PC-3 (cell line): ENCODE results near the gene DCHS1. TPM values are rescaled to one million over a fixed set of nuclear protein-coding genes. Genes with fewer than 3 reads are reported as not detected.
A peak's percentile ranks its signal among the peaks of the same experiment; 100 is the strongest.
"Not testable (repeated sequence)": the region's sequence is repeated elsewhere in the genome, so short reads cannot be mapped to it uniquely, and the experiment has no call there.

Experiments used
- ATAC-seq: fragments of 200-7000 bp; cut with Tn5 transposase; 2 replicates; pipeline ENCODE4 v1.9.1; 2020; ENCODE audit warnings: mild to moderate bottlenecking, moderate library complexity
- BruUV-seq: library from RNA; stranded (reverse); fragments of 400-500 nt; replicated peaks from 2 replicates; lab custom pipeline; 2021; lab: Mats Ljungman, UMichigan
- CTCF ChIA-PET: fragments of 300-600 bp; sonication (Branson Sonifier 250); formaldehyde crosslinking; loops from one replicate; lab custom pipeline; 2022; ENCODE audit warnings: antibody characterized with exemption; lab: Charles Lee
- POLR2A ChIA-PET: fragments of 300-600 bp; sonication (Branson Sonifier 250); formaldehyde crosslinking; loops from one replicate; lab custom pipeline; 2022; ENCODE audit warnings: antibody characterized with exemption; ENCODE audit not compliant: unreplicated experiment; lab: Charles Lee
- DNase-seq: peaks from one replicate; pipeline ENCODE4 v3.0.0-alpha.2; 2015
- H2AFZ ChIP-seq: fragments of 300-600 bp; sonication (generic); 2 replicates; pipeline ENCODE4 v1.6.0; 2016; ENCODE audit warnings: antibody characterized with exemption, low read length
- H3F3A ChIP-seq: fragments of 300-600 bp; sonication (generic); one replicate; pipeline ENCODE4 v1.6.0; 2017; ENCODE audit warnings: antibody characterized with exemption, low read length, control low read depth, mild to moderate bottlenecking; ENCODE audit not compliant: unreplicated experiment
- H3K27ac ChIP-seq: fragments of 300-600 bp; sonication (generic); 2 replicates; pipeline ENCODE4 v1.5.1; 2016; ENCODE audit warnings: mild to moderate bottlenecking, low read length
- H3K27me3 ChIP-seq: fragments of 300-600 bp; sonication (generic); 2 replicates; pipeline ENCODE4 v1.6.1; 2016; ENCODE audit warnings: low read length, mixed read lengths
- H3K36me3 ChIP-seq: fragments of 300-600 bp; sonication (generic); 2 replicates; pipeline ENCODE4 v1.6.1; 2016; ENCODE audit warnings: low read depth, mixed run types, low read length, mixed read lengths
- H3K4me1 ChIP-seq: fragments of 300-600 bp; sonication (generic); 2 replicates; pipeline ENCODE4 v1.5.1; 2016; ENCODE audit warnings: low read length; ENCODE audit not compliant: insufficient read depth
- H3K4me2 ChIP-seq: fragments of 300-600 bp; sonication (generic); 2 replicates; pipeline ENCODE4 v1.6.0; 2016; ENCODE audit warnings: low read length
- H3K4me3 ChIP-seq: fragments of 300-600 bp; sonication (generic); 2 replicates; pipeline ENCODE4 v1.5.1; 2016; ENCODE audit warnings: mild to moderate bottlenecking, low read length, mixed read lengths
- H3K79me2 ChIP-seq: fragments of 300-600 bp; sonication (generic); 2 replicates; pipeline ENCODE4 v1.6.1; 2017; ENCODE audit warnings: low read length, mixed read lengths
- H3K9ac ChIP-seq: fragments of 300-600 bp; sonication (generic); 2 replicates; pipeline ENCODE4 v1.6.0; 2016; ENCODE audit warnings: mild to moderate bottlenecking, low read length
- H3K9me2 ChIP-seq: fragments of 300-600 bp; sonication (generic); replicated peaks from 2 replicates; pipeline ENCODE4 v1.6.1; 2016; ENCODE audit warnings: mixed run types, low read length, mixed read lengths
- H3K9me3 ChIP-seq: fragments of 300-600 bp; sonication (generic); 2 replicates; pipeline ENCODE4 v1.6.1; 2016; ENCODE audit warnings: low read length, mixed read lengths
- H4K20me1 ChIP-seq: fragments of 300-600 bp; sonication (generic); 2 replicates; pipeline ENCODE4 v1.6.1; 2016; ENCODE audit warnings: low read length, mixed read lengths
- EZH2 ChIP-seq: fragments of 300-600 bp; sonication (generic); IDR thresholded peaks from one replicate; pipeline ENCODE4 v1.6.1; 2017; ENCODE audit warnings: antibody characterized with exemption, mild to moderate bottlenecking, low read length; ENCODE audit not compliant: unreplicated experiment
- EZH2phosphoT487 ChIP-seq: fragments of 300-600 bp; sonication (generic); IDR thresholded peaks from 2 replicates; pipeline ENCODE4 v1.6.1; 2018; ENCODE audit warnings: mild to moderate bottlenecking, antibody characterized with exemption, low read length, borderline replicate concordance
- intact Hi-C: fragments of 100-400 bp; cut with micrococcal nuclease; formaldehyde crosslinking; loops from 2 replicates; pipeline ENCODE4 v1.9.0; 2023
- total RNA-seq: library from RNA; depleted of rRNA; stranded (reverse); fragments of >200 nt; gene quantifications from 2 replicates; pipeline ENCODE4 v1.2.3, GENCODE V29; 2014
- TF ChIP-seq, protein P1 (sequence below): fragments of 300-600 bp; sonication (generic); conservative IDR thresholded peaks from 2 replicates; pipeline ENCODE4 v1.5.1; 2017; ENCODE audit warnings: antibody characterized with exemption, low read depth, mild to moderate bottlenecking, low read length

The DCHS1 gene
- total RNA-seq, 1 experiment from 2014 or later = under 0.01 TPM

DNA sequence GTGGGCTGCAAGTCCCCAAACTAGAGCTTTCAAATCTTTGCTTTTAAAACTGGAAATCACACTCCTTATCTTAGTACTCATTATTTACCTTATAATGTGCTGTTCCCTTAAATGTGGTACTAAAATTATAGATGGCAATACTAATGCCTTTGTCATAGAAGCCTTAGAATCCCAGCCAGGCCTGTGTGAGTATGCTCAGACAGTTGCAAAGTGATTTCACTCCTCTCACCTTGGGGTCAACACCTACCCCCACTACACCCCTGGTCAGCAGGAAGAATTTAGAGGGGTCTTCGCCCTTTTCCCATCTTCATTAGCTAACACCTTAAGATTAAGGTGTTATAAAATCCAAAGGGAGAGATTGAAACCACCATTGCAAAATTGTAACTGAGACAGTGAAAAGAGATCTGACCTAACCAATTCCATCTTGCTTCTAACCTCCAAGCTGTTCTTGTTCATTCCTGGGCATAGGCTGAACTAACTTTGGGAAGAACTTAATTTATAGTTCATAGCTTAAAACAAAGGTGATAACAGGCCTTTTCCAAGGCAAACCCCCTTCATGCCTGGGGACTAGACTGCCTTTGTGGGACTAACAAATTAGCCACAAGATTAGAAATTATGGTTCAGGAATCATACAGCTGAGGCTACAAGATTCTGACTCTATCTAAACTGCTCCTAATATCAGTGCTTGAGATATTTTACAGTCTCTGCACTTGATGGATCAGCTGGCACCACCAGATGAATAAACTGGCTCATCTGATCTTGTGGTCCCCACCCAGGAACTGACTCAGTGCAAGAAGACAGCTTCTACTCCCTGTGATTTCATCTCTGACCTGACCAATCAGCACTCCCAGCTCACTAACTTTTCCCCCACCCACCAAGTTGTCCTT is 38.0 kb upstream of the DCHS1 start:
- H3K4me2 ChIP-seq = peak overlapping the region; percentile 63
- ATAC-seq (peak; percentile 78), DNase-seq (peak; percentile 72)
- H3K9me3 ChIP-seq = no peaks in the 10 kb centered on the region
- no peak overlapping the region for H3K4me3 ChIP-seq
- H4K20me1 ChIP-seq = no peaks in the 10 kb centered on the region
- H3F3A ChIP-seq = peaks cover 3% of the 10 kb centered on the region
- ChIA-PET POLR2A (interaction anchor here (0.6 to 0.9 kb wide), 2 partner anchors 10 to 212 kb away, joined by 3 to 5 read pairs; partner anchors contain the start of genes ARFIP2, MRPL17 and TIMM10B), CTCF (interaction anchor here (0.7 to 1.0 kb wide), 2 partner anchors 8 to 11 kb away, joined by 4 read pairs; partner anchors contain the start of gene MRPL17)
- H2AFZ ChIP-seq = no peak overlapping the region
- no peak overlapping the region; the same call in 1 of the 2 replicates for H3K9ac ChIP-seq
- intact Hi-C loops = no loop called here
- H3K36me3 ChIP-seq = no peaks in the 10 kb centered on the region
- H3K4me1 ChIP-seq = peaks cover 15% of the 10 kb centered on the region
- BruUV-seq = TSS peak; percentile 97
- H3K27me3 ChIP-seq = no peaks in the 10 kb centered on the region
- no peaks in the 10 kb centered on the region for H3K79me2 ChIP-seq
- H3K9me2 ChIP-seq = no peaks in the 10 kb centered on the region
- TF ChIP-seq EZH2phosphoT487 = no peak
- TF ChIP-seq, protein P1, sequence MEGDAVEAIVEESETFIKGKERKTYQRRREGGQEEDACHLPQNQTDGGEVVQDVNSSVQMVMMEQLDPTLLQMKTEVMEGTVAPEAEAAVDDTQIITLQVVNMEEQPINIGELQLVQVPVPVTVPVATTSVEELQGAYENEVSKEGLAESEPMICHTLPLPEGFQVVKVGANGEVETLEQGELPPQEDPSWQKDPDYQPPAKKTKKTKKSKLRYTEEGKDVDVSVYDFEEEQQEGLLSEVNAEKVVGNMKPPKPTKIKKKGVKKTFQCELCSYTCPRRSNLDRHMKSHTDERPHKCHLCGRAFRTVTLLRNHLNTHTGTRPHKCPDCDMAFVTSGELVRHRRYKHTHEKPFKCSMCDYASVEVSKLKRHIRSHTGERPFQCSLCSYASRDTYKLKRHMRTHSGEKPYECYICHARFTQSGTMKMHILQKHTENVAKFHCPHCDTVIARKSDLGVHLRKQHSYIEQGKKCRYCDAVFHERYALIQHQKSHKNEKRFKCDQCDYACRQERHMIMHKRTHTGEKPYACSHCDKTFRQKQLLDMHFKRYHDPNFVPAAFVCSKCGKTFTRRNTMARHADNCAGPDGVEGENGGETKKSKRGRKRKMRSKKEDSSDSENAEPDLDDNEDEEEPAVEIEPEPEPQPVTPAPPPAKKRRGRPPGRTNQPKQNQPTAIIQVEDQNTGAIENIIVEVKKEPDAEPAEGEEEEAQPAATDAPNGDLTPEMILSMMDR = no peak
- no peak for TF ChIP-seq EZH2
- H3K27ac ChIP-seq = peak overlapping the region; percentile 64

DNA sequence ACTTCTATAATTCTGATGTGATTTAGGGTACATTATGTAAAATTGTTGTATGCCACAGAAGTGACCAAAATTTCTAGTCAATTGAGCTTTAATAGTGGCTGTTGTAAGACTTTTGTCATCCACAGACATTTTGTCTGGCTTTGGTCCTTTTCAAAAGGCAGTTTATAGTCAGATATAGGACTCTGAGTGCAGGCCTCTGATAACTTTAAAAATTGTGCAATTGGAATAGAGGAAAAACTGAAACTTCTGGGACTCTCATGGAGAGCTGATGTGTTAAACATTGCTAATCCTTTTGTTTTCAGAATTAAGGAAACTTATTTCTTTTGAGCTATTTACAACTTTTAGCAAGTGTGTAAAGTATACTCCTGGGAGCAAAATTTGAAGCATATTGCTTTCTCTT is 36.5 kb upstream of the DCHS1 start:
- H3K27ac ChIP-seq = no peak overlapping the region
- BruUV-seq = no TSS peak
- DNase-seq = no peak
- no peak for ATAC-seq
- no peaks in the 10 kb centered on the region for H3K27me3 ChIP-seq
- H3K79me2 ChIP-seq = no peaks in the 10 kb centered on the region
- TF ChIP-seq EZH2phosphoT487 (no peak), EZH2 (no peak)
- TF ChIP-seq, protein P1 = no peak
- CTCF ChIA-PET = no interaction called here
- H3K4me3 ChIP-seq = no peak overlapping the region
- H3K9me3 ChIP-seq = no peaks in the 10 kb centered on the region
- no peaks in the 10 kb centered on the region for H3K9me2 ChIP-seq
- peaks cover 3% of the 10 kb centered on the region for H3F3A ChIP-seq
- H4K20me1 ChIP-seq = no peaks in the 10 kb centered on the region
- no peak overlapping the region for H2AFZ ChIP-seq
- peaks cover 15% of the 10 kb centered on the region for H3K4me1 ChIP-seq
- H3K9ac ChIP-seq = no peak overlapping the region
- intact Hi-C loops = no loop called here
- POLR2A ChIA-PET = interaction anchor here (0.9 kb wide), 1 partner anchor 25 kb away, joined by 6 read pairs; no protein-coding TSS in a partner anchor
- H3K36me3 ChIP-seq = no peaks in the 10 kb centered on the region
- H3K4me2 ChIP-seq = no peak overlapping the region

DNA sequence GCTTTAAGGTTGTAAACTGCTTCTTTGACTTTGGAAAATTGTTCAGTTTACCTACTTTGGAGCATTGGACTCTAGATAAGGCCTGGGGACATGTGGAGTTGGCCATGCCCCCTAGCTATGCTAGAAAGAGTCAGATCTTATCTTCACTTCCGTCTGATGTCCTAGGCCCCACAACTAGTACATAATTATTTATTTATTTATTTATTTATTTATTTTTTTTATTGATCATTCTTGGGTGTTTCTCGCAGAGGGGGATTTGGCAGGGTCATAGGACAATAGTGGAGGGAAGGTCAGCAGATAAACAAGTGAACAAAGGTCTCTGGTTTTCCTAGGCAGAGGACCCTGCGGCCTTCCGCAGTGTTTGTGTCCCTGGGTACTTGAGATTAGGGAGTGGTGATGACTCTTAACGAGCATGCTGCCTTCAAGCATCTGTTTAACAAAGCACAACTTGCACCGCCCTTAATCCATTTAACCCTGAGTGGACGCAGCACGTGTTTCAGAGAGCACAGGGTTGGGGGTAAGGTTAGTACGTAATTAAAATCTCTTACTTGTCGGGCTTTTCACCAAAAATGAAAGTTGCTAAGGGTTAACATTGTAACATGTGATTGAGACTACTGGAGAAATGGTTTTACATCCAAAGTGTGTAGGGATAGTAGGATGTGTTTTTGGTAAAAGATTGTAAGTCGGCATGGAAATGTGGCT is 35.0 kb upstream of the DCHS1 start:
- H3K9ac ChIP-seq, H3K36me3 ChIP-seq, H3K4me3 ChIP-seq, CTCF ChIA-PET, H3K9me3 ChIP-seq, POLR2A ChIA-PET, H3K27me3 ChIP-seq, H3K79me2 ChIP-seq, intact Hi-C loops, H3K9me2 ChIP-seq, H3K4me2 ChIP-seq, DNase-seq, ATAC-seq, H3K27ac ChIP-seq, H3F3A ChIP-seq, H4K20me1 ChIP-seq, BruUV-seq, H2AFZ ChIP-seq: not testable (repeated sequence)
- H3K4me1 ChIP-seq = peaks cover 15% of the 10 kb centered on the region
